OCI-LY7 (cell line): ENCODE measurements around the gene SLCO2B1. TPM values are rescaled to one million over a fixed set of nuclear protein-coding genes. Genes with fewer than 3 reads are reported as not detected.

Experiments
- BruUV-seq: library from RNA; stranded (reverse); fragments of 400-500 nt; replicated peaks from 2 replicates; lab custom pipeline; 2021; lab: Mats Ljungman, UMichigan
- CTCF ChIA-PET: fragments of 300-600 bp; sonication (Branson Sonifier 250); formaldehyde crosslinking; loops from one replicate; lab custom pipeline; 2022; ENCODE audit warnings: antibody characterized with exemption; ENCODE audit not compliant: unreplicated experiment; lab: Charles Lee
- POLR2A ChIA-PET: fragments of 300-600 bp; sonication (Branson Sonifier 250); formaldehyde crosslinking; loops from one replicate; lab custom pipeline; 2022; ENCODE audit warnings: antibody characterized with exemption; lab: Charles Lee
- DNase-seq: peaks from one replicate; pipeline ENCODE4 v3.0.0-alpha.2; 2015; ENCODE audit warnings: low spot score
- H2AFZ ChIP-seq: fragments of 200-600 bp; sonication (generic), shearing (Covaris generic); 2 replicates; pipeline ENCODE4 v1.6.1; 2014; ENCODE audit warnings: mild to moderate bottlenecking, antibody characterized with exemption, low read length, moderate library complexity
- H3K27ac ChIP-seq: fragments of 200-600 bp; sonication (generic); 2 replicates; pipeline ENCODE4 v1.5.1; 2014; ENCODE audit warnings: mixed run types, low read depth, mild to moderate bottlenecking, moderate library complexity, low read length, inconsistent platforms; ENCODE audit not compliant: poor library complexity, severe bottlenecking
- H3K36me3 ChIP-seq: fragments of 200-600 bp; sonication (generic); 2 replicates; pipeline ENCODE4 v1.6.1; 2014; ENCODE audit warnings: mild to moderate bottlenecking, antibody characterized with exemption, low read length, moderate library complexity, mixed read lengths; ENCODE audit not compliant: insufficient read depth
- H3K4me1 ChIP-seq: fragments of 200-600 bp; sonication (generic); 2 replicates; pipeline ENCODE4 v1.5.1; 2014; ENCODE audit warnings: mild to moderate bottlenecking, low read length; ENCODE audit not compliant: insufficient read depth, poor library complexity, severe bottlenecking
- H3K4me2 ChIP-seq: fragments of 200-600 bp; sonication (generic); 2 replicates; pipeline ENCODE4 v1.6.1; 2014; ENCODE audit warnings: mild to moderate bottlenecking, low read length
- H3K4me3 ChIP-seq: fragments of 200-600 bp; sonication (generic); 2 replicates; pipeline ENCODE4 v1.5.1; 2014; ENCODE audit warnings: mild to moderate bottlenecking, low read depth, low read length; ENCODE audit not compliant: poor library complexity, severe bottlenecking
- H3K79me2 ChIP-seq: fragments of 200-600 bp; sonication (generic); 2 replicates; pipeline ENCODE4 v1.6.1; 2016; ENCODE audit warnings: low read depth, mild to moderate bottlenecking, low read length, moderate library complexity, mixed read lengths; ENCODE audit not compliant: insufficient read depth
- H3K9me2 ChIP-seq: fragments of 200-600 bp; sonication (generic); 2 replicates; pipeline ENCODE4 v1.6.1; 2016; ENCODE audit warnings: mild to moderate bottlenecking, low read length, mixed read lengths; ENCODE audit not compliant: insufficient read depth
- H3K9me3 ChIP-seq: fragments of 200-600 bp; sonication (generic); 2 replicates; pipeline ENCODE4 v1.6.1; 2014; ENCODE audit warnings: mild to moderate bottlenecking, mixed run types, low read length, mixed read lengths
- H4K20me1 ChIP-seq: fragments of 200-600 bp; sonication (generic); 2 replicates; pipeline ENCODE4 v1.6.1; 2014; ENCODE audit warnings: mild to moderate bottlenecking, antibody characterized with exemption, low read length, moderate library complexity, mixed read lengths; ENCODE audit not compliant: insufficient read depth
- CTCF ChIP-seq: fragments of 200-600 bp; sonication (generic); conservative IDR thresholded peaks from 2 replicates; pipeline ENCODE4 v1.5.1; 2014; ENCODE audit warnings: mild to moderate bottlenecking, antibody characterized with exemption, low read length, moderate library complexity, mixed read lengths
- EZH2phosphoT487 ChIP-seq: fragments of 200-600 bp; sonication (generic); IDR thresholded peaks from 2 replicates; pipeline ENCODE4 v1.6.1; 2018; ENCODE audit warnings: low read depth, borderline replicate concordance, mild to moderate bottlenecking, mixed run types, antibody characterized with exemption, low read length, moderate library complexity, mixed read lengths
- intact Hi-C: fragments of 100-400 bp; cut with micrococcal nuclease; formaldehyde crosslinking; loops from one replicate; pipeline ENCODE4 v1.10.0; 2022; ENCODE audit not compliant: unreplicated experiment
- total RNA-seq, 2 experiments: library from RNA; depleted of rRNA in 1 of 2; stranded (reverse); fragments of >200 nt in 1 of 2; shearing (Covaris generic) in 1 of 2; gene quantifications; 2 replicates each; pipeline ENCODE4 v1.2.3, GENCODE V29; 2014 to 2022

Gene SLCO2B1
- total RNA-seq, 2 experiments from 2014 or later = 0.03 TPM; not detected in 1

GRCh38 chr11:75248924-75249256, 98.0 kb downstream of the SLCO2B1 start:
- Histone ChIP-seq H3K9me3 (0 out of 2 replicates have a peak, but pooled peaks cover 4% of the 10 kb centered on the region), H3K4me2 (no peak overlapping the region), H3K27ac (no peak overlapping the region), H3K36me3 (no peaks in the 10 kb centered on the region), H3K9me2 (no peaks in the 10 kb centered on the region), H3K79me2 (no peaks in the 10 kb centered on the region), H4K20me1 (no peaks in the 10 kb centered on the region), H3K4me1 (no peaks in the 10 kb centered on the region), H3K4me3 (no peak overlapping the region), H2AFZ (no peak overlapping the region)
- ChIA-PET CTCF (interaction anchor here (1.2 to 2.4 kb wide), 2 partner anchors 105 to 107 kb away, joined by 3 to 19 read pairs; no protein-coding TSS in a partner anchor), POLR2A (interaction anchor here (1.0 to 1.7 kb wide), 2 partner anchors 44 to 107 kb away, joined by 3 to 4 read pairs; no protein-coding TSS in a partner anchor)
- TF ChIP-seq CTCF (no peak; the same call in 1 of the 2 replicates), EZH2phosphoT487 (no peak)
- no peak for DNase-seq
- intact Hi-C loops = loop anchor here (1.0 to 5.0 kb wide), 7 partner anchors 42 to 547 kb away; no protein-coding TSS in a partner anchor
- BruUV-seq = no TSS peak

GRCh38 chr11:75249704-75250103, 98.8 kb downstream of the SLCO2B1 start:
- 0 out of 2 replicates have a peak, but pooled peaks cover 4% of the 10 kb centered on the region for H3K9me3 ChIP-seq
- H2AFZ ChIP-seq = no peak overlapping the region
- TF ChIP-seq CTCF (no peak), EZH2phosphoT487 (no peak)
- H3K79me2 ChIP-seq = no peaks in the 10 kb centered on the region
- no peak overlapping the region for H3K4me2 ChIP-seq
- intact Hi-C loops = loop anchor here (2.0 to 5.0 kb wide), 3 partner anchors 42 to 547 kb away; no protein-coding TSS in a partner anchor
- no peaks in the 10 kb centered on the region for H3K4me1 ChIP-seq
- DNase-seq = no peak
- H3K36me3 ChIP-seq = no peaks in the 10 kb centered on the region
- no TSS peak for BruUV-seq
- no peaks in the 10 kb centered on the region for H4K20me1 ChIP-seq
- H3K9me2 ChIP-seq = no peaks in the 10 kb centered on the region
- H3K27ac ChIP-seq = no peak overlapping the region
- POLR2A ChIA-PET = interaction anchor here (1.7 kb wide), 1 partner anchor 108 kb away, joined by 4 read pairs; no protein-coding TSS in a partner anchor
- no peak overlapping the region for H3K4me3 ChIP-seq
- CTCF ChIA-PET = no interaction called here

- CTCF ChIA-PET = no interaction called here
- Histone ChIP-seq H2AFZ (no peak overlapping the region), H3K27ac (no peak overlapping the region), H3K9me3 (0 out of 2 replicates have a peak, but pooled peaks cover 4% of the 10 kb centered on the region), H3K4me1 (no peaks in the 10 kb centered on the region), H3K79me2 (no peaks in the 10 kb centered on the region), H4K20me1 (no peaks in the 10 kb centered on the region), H3K9me2 (no peaks in the 10 kb centered on the region), H3K4me2 (no peak overlapping the region), H3K36me3 (no peaks in the 10 kb centered on the region), H3K4me3 (no peak overlapping the region)
- TF ChIP-seq CTCF (no peak), EZH2phosphoT487 (no peak)
- BruUV-seq = no TSS peak
- POLR2A ChIA-PET = interaction anchor here (0.6 kb wide), 1 partner anchor 123 kb away, joined by 4 read pairs; no protein-coding TSS in a partner anchor
- intact Hi-C loops = no loop called here
- DNase-seq = no peak
Observed at GRCh38 chr11:75254326-75254725, 103.4 kb downstream of the SLCO2B1 start.
